PFSK-1 (cell line): ENCODE data around the gene RWDD4. TPM values are rescaled to one million over a fixed set of nuclear protein-coding genes. Genes with fewer than 3 reads are reported as not detected.

Experiments used
- FOXP2 ChIP-seq: optimal IDR thresholded peaks from 2 replicates; pipeline ENCODE3; 2011; ENCODE audit warnings: borderline replicate concordance, control low read depth, inconsistent platforms; ENCODE audit not compliant: insufficient read depth; ENCODE audit errors: extremely low read length, extremely low read depth
- POLR2AphosphoS5 ChIP-seq: IDR thresholded peaks from 2 replicates; pipeline ENCODE4 v1.6.1; 2012; ENCODE audit warnings: low read depth, mild to moderate bottlenecking, control low read depth, low read length, moderate library complexity
- SIN3A ChIP-seq: IDR thresholded peaks from 2 replicates; pipeline ENCODE4 v1.6.1; 2012; ENCODE audit warnings: mild to moderate bottlenecking, low read length, moderate library complexity, borderline replicate concordance; ENCODE audit not compliant: insufficient read depth
- TAF1 ChIP-seq: IDR thresholded peaks from 2 replicates; pipeline ENCODE4 v1.6.1; 2012; ENCODE audit warnings: low read length, control low read depth, borderline replicate concordance; ENCODE audit not compliant: insufficient read depth
- polyA plus RNA-seq: library from polyadenylated mRNA; unstranded; fragments of >200 nt; gene quantifications from one replicate; pipeline ENCODE4 v1.2.1, GENCODE V29; 2012; ENCODE audit warnings: low read depth, missing spikeins; ENCODE audit not compliant: insufficient read length
- TF ChIP-seq, protein P1 (sequence below), 2 experiments: IDR thresholded peaks; 2 replicates each; pipeline versions ENCODE4 v1.6.1 to v1.8.0; 2011 to 2012; ENCODE audit warnings: low read depth in 2 of 2, low read length in 2 of 2, control low read depth in 1 of 2, inconsistent platforms in 1 of 2, mild to moderate bottlenecking in 1 of 2, moderate library complexity in 1 of 2; ENCODE audit not compliant: insufficient read depth in 1 of 2

RWDD4 gene
- 9.4 TPM for polyA plus RNA-seq

DNA sequence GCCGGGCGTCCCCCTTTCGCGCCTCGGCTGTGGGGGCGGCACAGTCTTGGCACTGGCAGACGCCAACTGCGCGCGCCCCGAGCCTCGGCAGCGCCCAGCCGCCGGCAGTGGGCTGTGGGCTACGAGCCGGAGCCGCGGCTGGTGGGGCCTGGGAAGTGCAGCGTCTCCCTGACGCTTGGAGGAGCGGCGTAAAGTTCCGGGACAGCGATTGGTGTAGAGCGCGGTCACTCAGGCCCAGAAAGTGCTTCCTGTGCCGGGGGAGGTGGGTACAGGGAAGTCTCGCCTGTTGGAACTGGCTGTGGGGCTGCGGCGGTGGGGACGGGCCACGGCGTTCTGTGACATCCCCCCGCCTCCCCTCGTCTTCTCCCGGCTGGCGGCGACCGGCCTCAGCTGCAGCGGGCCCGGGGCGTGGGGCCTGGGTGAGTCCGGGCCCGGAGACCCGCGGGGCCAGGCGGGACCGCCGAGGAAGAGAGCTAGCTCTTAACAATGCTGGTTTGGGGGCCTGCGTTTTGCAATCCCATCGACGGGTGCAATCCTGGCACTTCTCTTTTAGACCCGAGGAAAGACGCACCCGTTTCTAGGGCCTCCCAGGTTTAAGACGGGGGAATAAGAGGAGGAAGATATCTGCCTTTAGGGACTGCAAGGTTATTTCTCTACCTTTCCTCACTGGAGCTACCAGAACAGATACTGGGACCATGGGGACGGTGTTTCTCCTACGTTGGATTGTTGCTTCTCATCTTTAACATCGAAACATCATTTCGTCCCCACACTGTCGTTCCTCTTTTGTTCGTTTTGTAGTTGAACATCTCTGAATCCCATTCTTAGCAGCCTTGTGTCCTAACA lies at the start of gene RWDD4, which contains the start of gene TRAPPC11:
Gene RWDD4 (minus strand): TSS at position 157 of the 843 bp plus-strand sequence. CDS start 233 bp downstream, outside the sequence.
Gene TRAPPC11 (plus strand): TSS at position 265 of the 843 bp plus-strand sequence. CDS start 4,575 bp downstream, outside the sequence.
- TF ChIP-seq, protein P1, sequence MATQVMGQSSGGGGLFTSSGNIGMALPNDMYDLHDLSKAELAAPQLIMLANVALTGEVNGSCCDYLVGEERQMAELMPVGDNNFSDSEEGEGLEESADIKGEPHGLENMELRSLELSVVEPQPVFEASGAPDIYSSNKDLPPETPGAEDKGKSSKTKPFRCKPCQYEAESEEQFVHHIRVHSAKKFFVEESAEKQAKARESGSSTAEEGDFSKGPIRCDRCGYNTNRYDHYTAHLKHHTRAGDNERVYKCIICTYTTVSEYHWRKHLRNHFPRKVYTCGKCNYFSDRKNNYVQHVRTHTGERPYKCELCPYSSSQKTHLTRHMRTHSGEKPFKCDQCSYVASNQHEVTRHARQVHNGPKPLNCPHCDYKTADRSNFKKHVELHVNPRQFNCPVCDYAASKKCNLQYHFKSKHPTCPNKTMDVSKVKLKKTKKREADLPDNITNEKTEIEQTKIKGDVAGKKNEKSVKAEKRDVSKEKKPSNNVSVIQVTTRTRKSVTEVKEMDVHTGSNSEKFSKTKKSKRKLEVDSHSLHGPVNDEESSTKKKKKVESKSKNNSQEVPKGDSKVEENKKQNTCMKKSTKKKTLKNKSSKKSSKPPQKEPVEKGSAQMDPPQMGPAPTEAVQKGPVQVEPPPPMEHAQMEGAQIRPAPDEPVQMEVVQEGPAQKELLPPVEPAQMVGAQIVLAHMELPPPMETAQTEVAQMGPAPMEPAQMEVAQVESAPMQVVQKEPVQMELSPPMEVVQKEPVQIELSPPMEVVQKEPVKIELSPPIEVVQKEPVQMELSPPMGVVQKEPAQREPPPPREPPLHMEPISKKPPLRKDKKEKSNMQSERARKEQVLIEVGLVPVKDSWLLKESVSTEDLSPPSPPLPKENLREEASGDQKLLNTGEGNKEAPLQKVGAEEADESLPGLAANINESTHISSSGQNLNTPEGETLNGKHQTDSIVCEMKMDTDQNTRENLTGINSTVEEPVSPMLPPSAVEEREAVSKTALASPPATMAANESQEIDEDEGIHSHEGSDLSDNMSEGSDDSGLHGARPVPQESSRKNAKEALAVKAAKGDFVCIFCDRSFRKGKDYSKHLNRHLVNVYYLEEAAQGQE (IDR thresholded peaks at IDR 0.05; ENCODE audit: insufficient read depth in 1 of 2, low read depth in 2 of 2, low read length in 2 of 2): no peak
- TF ChIP-seq SIN3A (no peak), TAF1 (no peak), POLR2AphosphoS5 (no peak), FOXP2 (peak; percentile 7)

DNA sequence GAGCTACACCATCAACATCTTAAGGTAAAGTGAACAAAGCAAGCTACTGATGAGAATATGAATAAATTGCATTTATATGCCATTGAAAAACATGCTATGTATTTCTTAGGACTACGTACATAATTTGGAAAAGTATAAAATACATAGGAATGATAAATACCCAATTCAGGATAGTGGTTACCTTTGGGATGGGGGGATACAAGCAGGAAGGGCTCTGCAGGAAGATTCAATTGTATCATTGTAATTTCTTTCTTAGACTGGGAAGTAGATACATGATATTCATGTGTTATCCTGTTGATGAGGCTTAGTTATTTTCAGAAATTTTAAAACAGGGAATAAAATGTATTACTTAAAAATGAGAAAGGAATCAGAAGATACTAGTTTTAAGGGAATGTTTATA lies 43.5 kb upstream of the RWDD4 start:
- TF ChIP-seq POLR2AphosphoS5 (no peak), FOXP2 (no peak), TAF1 (no peak), SIN3A (no peak)
- TF ChIP-seq, protein P1 (IDR thresholded peaks at IDR 0.05; ENCODE audit: insufficient read depth in 1 of 2, low read depth in 2 of 2, low read length in 2 of 2): no peak

DNA sequence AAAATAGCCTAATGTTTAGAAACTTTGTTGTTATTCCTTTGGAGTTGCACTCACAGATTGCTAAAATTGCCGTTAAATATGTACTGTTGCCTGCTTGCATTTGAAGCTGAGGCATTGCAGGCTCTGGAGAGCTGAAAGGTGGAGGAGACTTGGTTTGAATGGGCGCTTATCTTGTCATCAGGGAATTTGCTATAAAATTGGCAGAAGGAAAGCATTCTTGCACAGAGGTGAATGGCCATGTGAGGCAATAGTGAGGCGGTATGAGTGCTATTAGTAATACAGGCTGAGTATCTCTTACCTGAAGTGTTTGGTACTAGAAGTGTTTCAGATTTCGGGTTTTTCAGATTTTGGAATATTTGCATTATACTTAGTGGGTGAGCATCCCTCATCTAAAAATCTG lies 41.4 kb upstream of the RWDD4 start:
- TF ChIP-seq, protein P1 (IDR thresholded peaks at IDR 0.05; ENCODE audit: insufficient read depth in 1 of 2, low read depth in 2 of 2, low read length in 2 of 2): no peak
- TF ChIP-seq SIN3A (no peak), POLR2AphosphoS5 (no peak), TAF1 (no peak), FOXP2 (no peak)

DNA sequence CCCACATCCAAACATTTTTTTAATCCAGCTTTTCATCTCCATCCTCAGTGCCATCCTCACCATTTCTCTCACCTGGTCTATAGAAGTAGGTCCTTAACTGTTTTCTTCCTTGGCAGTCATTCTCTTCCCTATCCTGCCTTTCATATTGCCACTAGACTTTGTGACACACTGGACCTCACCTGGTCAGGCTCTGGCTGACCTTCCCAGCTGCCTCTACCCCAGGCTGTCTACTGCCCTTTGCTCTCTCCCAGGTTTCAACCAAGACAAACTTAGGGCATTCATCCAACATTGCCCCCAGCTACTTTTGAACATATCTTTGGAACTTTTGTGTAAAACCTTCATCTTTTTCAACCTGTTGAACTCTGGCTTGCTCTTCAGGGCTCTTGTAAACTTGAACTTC lies 39.9 kb upstream of the RWDD4 start:
- TF ChIP-seq POLR2AphosphoS5 (no peak), FOXP2 (no peak), TAF1 (no peak), SIN3A (no peak)
- TF ChIP-seq, protein P1 (IDR thresholded peaks at IDR 0.05; ENCODE audit: insufficient read depth in 1 of 2, low read depth in 2 of 2, low read length in 2 of 2): no peak
